ENCODE measurements around the gene CTAG1A. TPM values are rescaled to one million over a fixed set of nuclear protein-coding genes. Genes with fewer than 3 reads are reported as not detected.
"Not testable (repeated sequence)": the region's sequence is repeated elsewhere in the genome, so short reads cannot be mapped to it uniquely, and the experiment has no call there.

The CTAG1A gene
- total RNA-seq, 1 donor from 2014 or later, result not detected

DNA sequence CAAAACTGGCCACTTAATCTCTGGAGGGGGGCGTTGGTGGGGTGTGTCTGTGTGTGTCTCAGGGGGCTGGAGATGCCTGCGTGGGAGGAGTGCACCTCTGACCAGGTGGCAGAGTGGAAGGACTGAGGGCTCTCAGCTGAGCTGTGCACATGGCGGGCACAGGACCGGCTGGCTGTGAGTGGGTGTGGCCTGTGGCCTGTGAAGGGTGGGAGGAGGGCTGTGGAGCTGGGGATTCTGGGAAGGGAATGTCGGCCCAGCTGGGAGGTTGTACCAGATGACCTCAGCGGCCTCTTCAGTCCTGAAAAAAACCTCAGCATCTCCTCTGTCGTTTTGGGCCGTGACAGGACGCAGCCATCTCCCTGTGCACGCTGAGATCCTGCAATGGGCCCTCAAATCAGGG is 22.6 kb upstream of the CTAG1A start:
- DNase-seq (ENCODE audit: low spot score in 2 of 2); FAIRE-seq: not testable (repeated sequence)

DNA sequence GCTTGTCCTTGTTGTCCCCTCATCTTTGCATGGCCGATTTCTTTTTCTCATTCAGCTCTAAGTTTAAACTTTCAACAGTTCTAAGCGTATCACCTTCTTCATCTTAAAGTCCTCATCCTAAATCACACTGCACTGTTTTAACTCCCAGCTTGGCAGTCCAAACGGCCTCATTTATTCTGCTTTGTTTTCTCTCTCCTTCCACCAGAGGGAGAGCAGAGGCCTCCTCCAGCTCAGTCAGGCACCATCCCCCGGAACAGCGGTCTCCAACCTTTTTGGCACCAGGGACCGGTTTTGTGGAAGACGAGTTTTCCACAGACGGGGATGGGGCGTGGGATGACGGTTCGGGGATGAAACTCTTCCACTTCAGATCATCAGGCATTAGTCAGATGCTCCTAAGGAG is 14.6 kb upstream of the CTAG1A start:
- not testable (repeated sequence) for FAIRE-seq; DNase-seq (ENCODE audit: low spot score in 2 of 2)

DNA sequence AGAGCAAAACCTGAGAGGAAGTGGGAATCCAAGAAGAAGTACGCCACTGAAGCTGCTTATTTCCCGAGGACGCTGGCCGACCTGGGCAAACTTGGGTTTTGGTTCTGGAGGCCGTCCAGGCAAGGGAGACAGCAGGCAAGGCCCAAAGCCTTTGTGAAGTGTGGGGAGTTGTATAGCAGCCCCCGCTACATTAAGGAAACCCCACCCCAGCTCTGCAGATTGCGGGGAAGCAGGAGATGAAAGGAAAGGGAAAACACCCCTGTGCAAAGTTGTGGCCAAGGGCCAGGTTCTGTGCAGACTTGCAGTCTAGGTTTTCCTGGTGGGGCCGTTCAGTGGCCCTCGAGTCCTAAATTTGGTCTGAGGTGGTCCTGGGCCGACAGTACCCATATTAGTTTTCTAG is 11.9 kb upstream of the CTAG1A start:
- FAIRE-seq; DNase-seq (ENCODE audit: low spot score in 2 of 2): not testable (repeated sequence)

DNA sequence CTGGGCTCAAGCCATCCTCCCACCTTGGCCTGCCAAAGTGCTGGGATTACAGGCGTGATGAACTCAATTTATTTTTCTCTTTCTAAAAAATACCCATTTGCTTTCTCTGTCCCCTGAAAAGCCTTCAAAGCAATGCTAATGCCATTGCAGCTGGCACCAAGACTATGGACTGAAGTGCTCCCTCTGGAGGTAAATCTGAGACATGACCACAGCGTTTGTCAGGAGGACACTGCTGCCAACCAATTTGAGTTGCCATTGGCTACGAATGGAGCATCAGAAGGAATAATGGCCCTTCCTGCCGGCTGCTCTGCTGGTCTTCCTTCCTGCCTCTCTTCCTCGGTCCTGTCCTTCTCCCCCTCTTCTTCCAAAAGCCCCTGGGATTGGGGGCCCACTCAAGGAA is 9.9 kb upstream of the CTAG1A start:
- FAIRE-seq; DNase-seq (ENCODE audit: low spot score in 2 of 2): not testable (repeated sequence)

DNA sequence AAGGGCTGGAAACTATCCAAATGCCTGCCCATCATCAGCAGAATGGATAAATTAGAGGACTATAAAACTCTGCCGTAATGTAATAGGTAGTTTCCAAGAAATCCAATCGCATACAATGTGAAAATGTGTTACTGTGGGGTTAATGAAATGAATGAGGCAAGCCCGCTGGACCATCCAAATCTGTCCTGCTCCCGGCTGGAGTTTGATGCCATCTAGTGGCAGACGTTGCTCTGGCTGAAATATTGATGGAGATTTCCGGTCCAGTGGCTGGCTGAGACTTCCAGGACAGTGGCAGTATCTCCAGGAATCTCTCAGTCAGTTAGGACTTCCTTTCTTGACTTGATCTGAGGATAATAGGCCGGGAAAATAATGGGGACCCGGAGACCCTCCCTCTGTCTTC is 1.9 kb upstream of the CTAG1A start:
- not testable (repeated sequence) for FAIRE-seq; DNase-seq (ENCODE audit: low spot score in 2 of 2)

DNA sequence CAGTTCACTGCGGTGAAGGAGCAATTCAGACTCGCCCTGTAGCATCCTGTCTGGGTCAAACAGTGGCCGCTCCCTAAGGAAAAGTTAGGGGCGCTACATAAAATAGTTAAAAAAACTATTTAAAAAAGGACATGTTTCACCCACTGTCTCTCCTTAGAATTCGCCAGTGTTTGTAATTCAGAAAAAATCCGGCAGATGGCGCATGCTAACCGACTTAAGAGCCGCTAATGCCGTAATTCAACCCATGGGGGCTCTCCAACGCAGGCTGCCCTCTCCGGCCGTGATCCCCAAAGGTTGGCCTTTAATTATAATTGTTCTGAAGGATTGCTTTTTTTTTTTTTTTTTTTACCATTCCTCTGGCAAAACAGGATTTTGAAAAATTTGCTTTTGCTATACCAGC is 5.5 kb downstream of the CTAG1A start:
- DNase-seq (ENCODE audit: low spot score in 2 of 2), result not testable (repeated sequence)
- peak; percentile 86 for FAIRE-seq

DNA sequence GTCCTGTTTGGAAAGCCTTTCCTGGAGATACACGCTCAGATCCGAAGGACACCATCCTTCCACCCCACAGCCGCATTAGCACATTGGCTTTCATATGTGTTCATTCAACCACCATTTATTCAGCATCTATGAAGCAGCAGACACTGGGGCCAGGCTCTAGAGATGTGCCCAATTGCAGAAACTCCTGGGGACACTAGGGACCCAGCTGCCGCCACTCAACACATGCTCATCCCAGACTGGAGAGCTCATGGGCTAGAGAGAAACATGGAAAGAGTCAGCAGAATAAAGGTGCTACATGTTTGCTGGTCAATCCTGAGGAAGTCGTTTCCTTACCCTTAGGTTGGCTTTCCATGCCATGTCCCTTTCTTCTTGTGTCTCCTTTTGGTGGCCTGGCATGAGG is 7.6 kb downstream of the CTAG1A start:
- FAIRE-seq, result no peak
- DNase-seq (ENCODE audit: low spot score in 2 of 2), result no peak

DNA sequence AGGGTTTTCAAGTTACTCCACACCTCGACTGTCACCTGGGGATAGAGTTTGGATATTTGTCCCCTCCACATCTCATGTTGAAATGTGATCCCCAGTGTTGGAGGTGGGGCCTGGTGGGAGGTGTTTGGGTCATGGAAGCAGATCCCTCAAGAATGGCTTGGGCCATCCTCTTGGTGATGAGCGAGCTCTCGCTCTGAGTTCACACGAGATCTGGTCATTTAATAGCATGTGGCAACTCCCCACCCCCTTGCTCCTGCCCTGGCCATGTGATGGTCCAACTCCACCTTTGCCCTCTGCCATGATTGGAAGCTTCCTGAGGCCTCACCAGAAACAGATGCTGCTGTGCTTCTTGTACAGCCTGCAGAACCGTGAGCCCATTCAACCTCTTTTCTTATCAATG is 8.3 kb downstream of the CTAG1A start:
- DNase-seq (ENCODE audit: low spot score in 2 of 2) (no peak), FAIRE-seq (no peak)

DNA sequence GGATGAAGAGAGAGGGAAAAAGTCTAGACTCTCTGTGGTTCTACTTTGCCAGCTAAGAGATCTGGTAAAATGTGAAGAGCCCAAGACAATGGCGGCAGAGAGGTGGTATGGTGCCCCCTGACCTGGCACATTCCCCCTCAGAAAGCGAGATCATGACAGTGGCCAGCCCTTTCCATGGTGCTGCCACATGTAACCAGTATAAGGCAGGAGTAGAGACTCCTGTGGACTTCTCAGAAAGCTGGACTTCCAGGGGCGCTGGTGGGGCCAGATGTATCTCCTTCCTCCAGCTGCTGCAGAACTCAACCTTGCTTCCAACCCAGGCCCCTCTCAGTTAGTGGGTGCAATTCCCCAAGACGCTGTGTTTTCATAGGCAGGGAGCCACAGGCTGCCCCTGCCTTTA is 9.6 kb downstream of the CTAG1A start:
- no peak for FAIRE-seq

DNA sequence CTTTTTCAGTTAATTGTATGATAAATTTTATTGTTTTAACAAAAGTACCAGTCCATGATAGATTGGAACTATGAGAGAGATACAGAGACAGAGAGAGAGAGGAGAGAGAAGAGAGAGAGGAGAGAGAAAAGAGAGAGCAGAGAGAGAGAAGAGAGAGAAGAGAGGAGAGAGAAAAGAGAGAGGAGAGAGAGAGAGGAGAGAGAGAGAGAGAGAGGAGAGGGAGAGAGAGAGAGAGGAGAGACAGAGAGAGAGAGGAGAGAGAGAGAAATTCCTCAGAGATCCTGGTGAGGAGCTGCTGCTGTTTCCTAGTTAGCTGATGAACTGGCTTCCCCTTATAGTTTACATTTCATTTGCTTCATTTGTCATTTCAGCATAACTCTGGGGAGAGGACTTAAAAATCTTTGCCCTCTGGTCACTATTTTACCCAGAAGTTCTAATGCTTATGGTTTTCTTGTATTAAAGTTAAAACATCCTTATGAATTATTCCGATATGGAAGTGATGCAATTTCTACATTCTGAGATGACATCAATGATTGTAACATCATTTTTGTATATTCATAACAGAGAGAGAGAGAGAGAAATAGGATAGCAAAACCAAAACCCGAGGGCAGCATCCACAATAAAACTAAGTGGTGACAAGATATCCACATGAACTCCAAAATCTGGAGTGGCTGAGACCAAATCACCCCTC is 10.8 kb downstream of the CTAG1A start:
- DNase-seq (ENCODE audit: low spot score in 2 of 2) (no peak), FAIRE-seq (no peak)

More for the DNA sequence above, 9.6 kb downstream of the CTAG1A start:
- no peak for DNase-seq (ENCODE audit: low spot score in 2 of 2)

DNA sequence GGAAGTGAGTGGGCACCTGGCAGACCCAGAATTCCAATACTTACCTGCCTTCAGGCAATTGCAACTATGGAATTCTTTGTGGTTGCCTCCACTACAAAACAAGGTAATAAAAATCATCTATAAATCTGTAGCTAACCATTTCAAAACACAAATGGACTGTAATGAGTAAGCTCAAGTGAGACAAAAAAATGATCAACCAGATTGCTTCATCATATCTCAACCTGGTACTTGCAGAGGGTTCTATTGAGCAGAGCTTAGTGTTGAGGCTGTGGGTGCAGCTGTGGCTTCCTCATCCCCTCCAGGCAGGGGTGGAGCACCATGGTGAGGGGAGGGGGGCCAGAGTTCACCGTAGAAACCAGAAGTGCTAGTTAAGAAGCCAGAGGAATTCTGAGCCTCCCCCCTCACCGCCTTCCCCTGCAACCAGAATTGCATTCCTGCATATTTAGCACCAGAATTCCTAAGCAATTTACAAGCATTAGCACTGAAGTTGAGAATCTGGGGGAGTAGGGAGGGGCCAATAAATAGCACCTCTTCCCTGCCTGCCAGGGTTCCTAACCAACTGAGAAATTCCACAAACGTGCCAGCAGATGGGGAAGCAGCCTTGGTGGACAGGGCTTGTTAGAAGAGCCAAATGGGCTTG is 11.5 kb downstream of the CTAG1A start:
- FAIRE-seq, result no peak
- DNase-seq (ENCODE audit: low spot score in 2 of 2), result no peak

DNA sequence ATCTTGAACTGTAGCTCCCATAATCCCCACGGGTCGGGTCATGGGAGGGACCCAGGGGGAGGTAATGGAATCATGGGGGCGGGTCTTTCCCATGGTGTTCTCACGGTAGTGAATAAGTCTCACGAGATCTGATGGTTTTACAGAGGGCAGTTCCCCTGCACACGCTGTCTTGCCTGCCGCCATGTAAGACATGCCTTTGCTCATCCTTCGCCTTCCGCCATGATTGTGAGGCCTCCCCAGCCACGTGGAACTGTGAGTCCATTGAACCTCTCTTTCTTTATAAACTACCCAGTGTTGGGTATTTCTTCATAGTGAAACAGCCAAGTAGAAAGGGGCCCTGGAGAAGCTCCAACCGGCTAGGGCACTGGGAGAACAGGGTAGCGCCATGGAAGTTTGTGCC is 12.3 kb downstream of the CTAG1A start:
- FAIRE-seq (no peak), DNase-seq (ENCODE audit: low spot score in 2 of 2) (no peak)

DNA sequence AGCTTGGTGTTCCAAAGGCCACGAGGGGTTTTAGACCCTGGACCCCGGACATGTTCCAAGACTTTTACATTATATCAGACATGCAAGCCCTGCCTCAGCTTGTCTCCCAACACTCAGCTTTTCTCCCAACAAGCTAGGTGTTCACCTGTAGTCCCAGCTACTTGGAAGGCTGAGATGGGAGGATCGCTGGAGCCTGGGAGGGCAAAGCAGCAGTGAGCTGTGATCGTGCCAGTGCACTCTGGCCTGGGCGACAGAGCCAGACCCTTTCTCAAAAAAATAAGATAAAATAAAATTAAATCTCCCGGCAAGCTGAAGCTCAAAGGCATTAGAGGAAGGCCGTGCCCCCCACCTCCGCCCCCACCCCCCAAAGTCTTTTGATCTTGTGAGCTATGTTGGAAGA is 13.7 kb downstream of the CTAG1A start:
- FAIRE-seq (no peak), DNase-seq (ENCODE audit: low spot score in 2 of 2) (no peak)

DNA sequence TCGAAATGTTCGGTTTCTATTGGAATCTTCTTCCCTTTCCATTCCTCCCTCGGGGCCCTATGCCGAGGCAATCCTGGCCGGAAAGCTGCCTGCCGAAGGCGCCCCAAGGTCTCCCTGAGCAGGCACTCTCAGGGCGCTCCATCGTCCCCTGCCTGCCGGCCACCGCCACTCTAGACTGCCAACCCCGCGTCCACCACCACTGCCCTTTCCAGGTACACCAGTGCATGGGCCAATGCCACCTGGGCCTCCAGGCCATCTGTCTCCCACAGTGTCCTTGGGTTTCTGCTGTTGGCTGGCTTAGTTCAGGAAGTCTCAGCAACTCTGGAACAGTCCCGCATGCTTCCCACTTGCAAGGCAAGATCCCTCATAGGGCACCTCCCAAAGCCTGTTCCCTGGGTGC is 14.6 kb downstream of the CTAG1A start:
- FAIRE-seq (no peak), DNase-seq (ENCODE audit: low spot score in 2 of 2) (no peak)

DNA sequence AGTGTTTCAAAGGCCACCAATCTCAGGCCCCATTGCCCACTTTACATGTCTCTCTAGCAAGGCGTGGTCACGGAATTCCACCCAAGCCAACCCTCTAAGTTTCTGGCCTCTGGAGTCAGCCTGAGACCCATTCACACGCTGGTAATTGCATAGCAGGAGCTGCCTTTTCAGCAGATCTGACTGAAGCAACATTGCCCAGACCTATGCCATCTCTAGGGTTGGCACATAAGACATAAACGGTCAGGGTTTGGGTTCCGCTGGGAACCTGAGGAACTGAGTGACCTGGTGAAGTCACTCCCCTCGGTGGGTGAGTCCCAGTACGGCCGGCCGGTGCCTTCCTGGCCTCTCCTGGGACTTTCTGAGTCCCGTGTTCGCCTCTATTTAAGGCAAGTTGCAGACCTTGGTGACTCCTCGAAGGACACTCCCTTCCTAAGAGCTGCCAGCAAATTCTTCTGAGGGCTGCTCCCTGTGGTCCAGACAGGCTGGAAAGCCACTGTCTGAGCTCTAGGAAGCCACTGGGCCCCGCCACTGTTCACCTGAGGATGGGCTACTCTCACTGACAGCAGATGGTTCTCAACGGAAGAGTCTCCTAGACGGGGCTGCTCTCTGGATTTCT is 15.9 kb downstream of the CTAG1A start:
- no peak for DNase-seq (ENCODE audit: low spot score in 2 of 2)

DNA sequence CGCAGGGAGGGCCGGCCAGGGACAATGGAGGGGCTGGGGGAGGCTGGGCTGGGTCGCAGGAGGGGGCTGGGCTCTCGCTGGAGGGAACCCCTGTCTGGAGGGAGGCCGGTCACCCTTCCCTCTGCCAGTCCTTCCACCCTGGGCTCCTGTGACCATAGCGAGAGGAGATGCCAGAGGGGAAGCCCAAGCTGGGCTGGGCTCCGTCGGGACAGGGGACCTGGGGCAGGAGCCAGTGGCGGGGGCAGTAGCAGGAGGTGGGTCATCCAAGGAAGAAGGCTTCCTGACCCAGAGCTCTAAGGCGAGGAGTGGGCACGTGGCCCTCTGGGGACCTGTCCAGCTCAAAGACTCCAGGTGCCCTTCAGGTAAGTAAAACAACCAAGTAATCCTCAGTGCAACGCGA is 17.3 kb downstream of the CTAG1A start:
- DNase-seq (ENCODE audit: low spot score in 2 of 2), result no peak
- FAIRE-seq, result no peak

More for the DNA sequence above, 15.9 kb downstream of the CTAG1A start:
- no peak for FAIRE-seq

DNA sequence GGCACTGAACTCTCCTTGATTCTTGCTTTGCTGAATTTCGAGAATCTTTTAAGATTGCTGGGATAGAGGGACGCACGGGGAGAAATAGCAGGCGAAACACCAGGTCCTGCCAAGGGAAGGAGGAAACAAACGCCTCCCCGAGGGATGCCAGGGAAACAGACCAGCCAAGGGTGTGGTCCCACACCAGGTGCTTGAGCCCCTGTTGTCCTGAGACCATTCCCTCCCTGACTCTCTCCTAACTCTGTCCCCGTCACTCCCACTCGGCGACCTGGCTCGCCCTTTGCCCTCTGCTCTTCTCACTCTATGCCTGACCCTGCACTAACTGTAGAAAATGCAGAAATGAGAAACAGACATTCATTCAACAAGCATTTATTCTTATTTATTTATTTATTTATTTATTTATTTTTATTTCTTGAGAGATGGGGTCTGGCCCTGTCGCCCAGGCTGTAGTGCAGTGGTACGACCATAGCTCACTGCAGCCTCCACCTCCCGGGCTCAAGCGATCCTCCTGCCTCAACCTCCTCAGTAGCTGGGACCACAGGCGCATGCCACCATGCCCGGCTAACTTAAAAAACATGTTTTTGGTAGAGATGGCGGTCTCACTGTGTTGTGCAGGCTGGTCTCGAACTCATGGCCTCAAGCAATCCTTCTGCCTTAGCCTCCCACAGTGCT is 18.0 kb downstream of the CTAG1A start:
- no peak for FAIRE-seq
- DNase-seq (ENCODE audit: low spot score in 2 of 2), result no peak

DNA sequence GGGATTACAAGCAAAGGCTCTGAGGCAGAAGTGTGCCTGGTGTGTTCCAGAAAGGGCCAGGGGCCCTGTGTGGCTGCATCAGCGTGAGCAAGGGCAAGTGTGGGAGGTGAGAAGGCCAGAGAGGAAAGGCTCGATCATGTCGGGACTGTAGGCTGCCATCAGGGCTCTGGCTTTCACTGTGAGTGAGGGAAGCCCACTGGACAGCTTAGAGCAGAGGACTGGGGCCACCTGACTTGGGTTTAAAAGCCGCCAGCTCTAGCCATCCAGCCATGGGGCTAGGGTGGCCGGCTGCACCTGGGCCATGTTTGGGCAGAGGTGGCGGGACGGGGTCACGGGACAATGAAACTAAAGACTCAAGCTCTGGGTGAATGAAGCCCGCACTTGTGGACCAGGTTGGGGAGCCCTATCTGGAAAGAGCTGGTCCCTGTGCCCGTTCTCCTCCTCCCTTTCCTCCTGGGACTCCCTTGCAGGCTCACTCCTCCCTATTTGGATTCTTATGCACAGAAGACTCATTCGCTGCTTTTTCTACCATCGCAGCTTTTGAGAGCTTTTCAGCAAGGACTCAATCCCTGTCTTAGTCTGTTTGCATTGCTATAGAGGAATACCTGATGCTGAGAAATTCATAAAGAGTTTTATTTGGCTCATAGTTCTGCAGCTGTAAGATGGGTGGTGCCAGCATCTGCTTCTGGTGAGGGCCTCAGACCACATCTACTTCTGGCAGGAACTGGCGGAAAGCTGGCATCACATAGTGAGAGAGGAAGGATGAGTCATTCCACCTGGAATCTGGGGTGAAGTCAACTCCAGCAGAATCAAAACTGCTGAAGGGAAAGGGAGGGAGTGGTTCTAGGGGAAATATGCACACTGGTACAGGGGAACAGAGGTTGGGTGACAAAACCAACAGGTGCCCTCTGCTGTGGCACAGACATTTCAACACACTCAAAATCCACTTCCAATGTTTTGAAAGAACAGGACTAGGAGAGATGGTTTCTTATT is 18.8 kb downstream of the CTAG1A start:
- no peak for FAIRE-seq

DNA sequence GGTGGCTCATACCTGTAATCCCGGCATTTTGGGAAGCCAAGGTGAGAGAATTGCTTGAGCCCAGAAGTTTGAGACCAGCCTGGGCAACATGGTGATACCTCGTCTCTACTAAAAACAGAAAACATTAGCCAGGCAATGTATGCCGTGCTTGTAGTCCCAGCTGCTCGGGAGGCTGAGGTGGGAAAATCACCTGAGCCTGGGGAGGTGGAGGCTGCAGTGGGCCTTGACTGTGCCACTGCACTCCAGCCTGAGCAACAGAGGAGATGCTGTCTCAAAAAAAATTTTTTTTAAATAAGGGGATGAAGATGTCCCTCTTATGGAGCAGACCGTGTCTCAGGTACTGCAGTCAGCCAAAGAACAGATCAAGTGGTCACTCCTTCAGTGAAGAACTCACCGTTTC is 20.6 kb downstream of the CTAG1A start:
- FAIRE-seq (no peak), DNase-seq (ENCODE audit: low spot score in 2 of 2) (no peak)

More for the DNA sequence above, 18.8 kb downstream of the CTAG1A start:
- DNase-seq (ENCODE audit: low spot score in 2 of 2), result no peak

DNA sequence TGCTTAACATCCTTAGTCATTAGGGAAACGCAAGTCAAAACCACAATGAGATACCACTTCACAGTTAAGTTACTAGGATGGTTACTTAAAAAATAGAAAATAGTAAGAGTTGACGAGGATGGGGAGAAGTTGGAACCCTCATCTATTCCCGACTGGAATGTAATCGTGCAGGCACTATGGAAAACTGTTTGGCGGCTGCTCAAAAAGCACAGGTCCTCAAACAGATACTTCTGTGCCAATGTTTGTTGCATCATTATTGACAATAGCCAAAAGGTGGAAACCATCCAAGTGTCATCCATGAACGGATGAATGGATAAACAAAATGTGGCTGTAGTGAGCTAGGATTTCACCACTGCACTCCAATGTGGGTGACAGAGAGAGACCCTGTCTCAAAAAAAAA is 22.4 kb downstream of the CTAG1A start:
- DNase-seq (ENCODE audit: low spot score in 2 of 2), result no peak
- no peak for FAIRE-seq
